Liver (tissue), 9 donors: ENCODE data around the gene STAP2. TPM values are rescaled to one million over a fixed set of nuclear protein-coding genes. Genes with fewer than 3 reads are reported as not detected.

Experiments
- DNase-seq: peaks from one replicate; pipeline ENCODE4 v3.0.0-alpha.2; 2017; ENCODE audit warnings: low spot score
- H3K27ac ChIP-seq, 2 donors: one replicate each; pipeline ENCODE4 v1.7.0; 2013; ENCODE audit warnings: inconsistent platforms in 2 of 2, low read length in 2 of 2, control low read depth in 1 of 2, low read depth in 1 of 2, mild to moderate bottlenecking in 1 of 2
- H3K27me3 ChIP-seq, 4 donors: one replicate each; pipeline versions ENCODE4 v1.6.1 to v1.7.0; 2013; ENCODE audit warnings: low read length in 3 of 4, inconsistent platforms in 1 of 4, mild to moderate bottlenecking in 1 of 4, moderate library complexity in 1 of 4; ENCODE audit not compliant: control insufficient read depth in 4 of 4, insufficient read depth in 4 of 4
- H3K36me3 ChIP-seq, 4 donors: one replicate each; pipeline versions ENCODE4 v1.6.1 to v1.7.0; 2013; ENCODE audit warnings: low read length in 3 of 4, mild to moderate bottlenecking in 3 of 4, low read depth in 1 of 4, moderate library complexity in 1 of 4; ENCODE audit not compliant: control insufficient read depth in 4 of 4, insufficient read depth in 3 of 4
- H3K4me1 ChIP-seq, 4 donors: one replicate each; pipeline versions ENCODE4 v1.6.1 to v1.7.0; 2013; ENCODE audit warnings: low read length in 3 of 4, mild to moderate bottlenecking in 3 of 4, moderate library complexity in 1 of 4; ENCODE audit not compliant: control insufficient read depth in 4 of 4, insufficient read depth in 4 of 4
- H3K4me3 ChIP-seq, 3 donors: one replicate each; pipeline versions ENCODE4 v1.6.1 to v1.7.0; 2013; ENCODE audit warnings: low read length in 3 of 3, control low read depth in 1 of 3, low read depth in 1 of 3, mild to moderate bottlenecking in 1 of 3
- H3K9ac ChIP-seq, 2 donors: one replicate each; pipeline ENCODE4 v1.7.0; 2013; ENCODE audit warnings: low read length in 2 of 2, mild to moderate bottlenecking in 2 of 2, moderate library complexity in 2 of 2, control low read depth in 1 of 2, low read depth in 1 of 2
- H3K9me3 ChIP-seq, 4 donors: one replicate each; pipeline versions ENCODE4 v1.6.1 to v1.7.0; 2013; ENCODE audit warnings: low read length in 3 of 4; ENCODE audit not compliant: control insufficient read depth in 4 of 4
- ATF3 ChIP-seq: IDR thresholded peaks from 2 replicates; pipeline ENCODE4 v1.6.1; 2016; ENCODE audit warnings: antibody characterized with exemption
- EGR1 ChIP-seq, 2 donors: IDR thresholded peaks; 2 replicates each; pipeline ENCODE4 v1.6.1; 2016 to 2018; ENCODE audit warnings: antibody characterized with exemption in 2 of 2, low read depth in 2 of 2
- FOXA1 ChIP-seq: IDR thresholded peaks from 2 replicates; pipeline ENCODE4 v1.6.1; 2016; ENCODE audit warnings: antibody characterized with exemption
- GABPA ChIP-seq, 2 donors: IDR thresholded peaks in 1 of 2; conservative IDR thresholded peaks in 1 of 2; 2 replicates each; pipeline ENCODE4 v1.6.1; 2016; ENCODE audit warnings: antibody characterized with exemption in 2 of 2, mild to moderate bottlenecking in 1 of 2, moderate library complexity in 1 of 2
- HNF4A ChIP-seq, 2 donors: conservative IDR thresholded peaks; 2 replicates each; pipeline ENCODE4 v1.6.1; 2016; ENCODE audit warnings: antibody characterized with exemption in 2 of 2, mild to moderate bottlenecking in 2 of 2
- HNF4G ChIP-seq: IDR thresholded peaks from 2 replicates; pipeline ENCODE4 v1.6.1; 2016; ENCODE audit warnings: antibody characterized with exemption
- JUND ChIP-seq, 2 donors: IDR thresholded peaks; 2 replicates each; pipeline ENCODE4 v1.6.1; 2016; ENCODE audit warnings: antibody characterized with exemption in 2 of 2
- MAX ChIP-seq: IDR thresholded peaks from 2 replicates; pipeline ENCODE4 v1.6.1; 2016; ENCODE audit warnings: antibody characterized with exemption
- NR2F2 ChIP-seq: IDR thresholded peaks from 2 replicates; pipeline ENCODE4 v1.6.1; 2016; ENCODE audit warnings: antibody characterized with exemption
- RAD21 ChIP-seq, 2 donors: IDR thresholded peaks; 2 replicates each; pipeline ENCODE4 v1.6.1; 2016; ENCODE audit warnings: antibody characterized with exemption in 2 of 2, mild to moderate bottlenecking in 2 of 2
- REST ChIP-seq: IDR thresholded peaks from 2 replicates; pipeline ENCODE4 v1.6.1; 2016; ENCODE audit warnings: antibody characterized with exemption, mild to moderate bottlenecking
- RXRA ChIP-seq, 2 donors: IDR thresholded peaks; 2 replicates each; pipeline ENCODE4 v1.6.1; 2017 to 2018; ENCODE audit warnings: antibody characterized with exemption in 2 of 2, mild to moderate bottlenecking in 1 of 2
- SP1 ChIP-seq: IDR thresholded peaks from 2 replicates; pipeline ENCODE4 v1.6.1; 2018; ENCODE audit warnings: antibody characterized with exemption, mild to moderate bottlenecking
- TAF1 ChIP-seq: conservative IDR thresholded peaks from 2 replicates; pipeline ENCODE4 v1.6.1; 2016; ENCODE audit warnings: antibody characterized with exemption, mild to moderate bottlenecking
- YY1 ChIP-seq: IDR thresholded peaks from 2 replicates; pipeline ENCODE4 v1.6.1; 2016; ENCODE audit warnings: antibody characterized with exemption, mild to moderate bottlenecking
- WGBS: extraction: QIAGEN DNeasy Blood & Tissue Kit; methylation state at CpG from one replicate; pipeline ENCODE4 v1.1.7; 2013; 5-methylcytosine and 5-hydroxymethylcytosine counted together
- polyA plus RNA-seq, 2 donors: library from polyadenylated mRNA; stranded (reverse) in 1 of 2; unstranded in 1 of 2; fragments of 200-250 nt in 1 of 2; fragments of >200 nt in 1 of 2; fragmentation: Nextera tagmentation in 1 of 2; extraction: Ambion mirVana in 1 of 2; gene quantifications; one replicate each; pipeline versions ENCODE4 v1.2.1 to v1.2.3, GENCODE V29; 2013 to 2015
- total RNA-seq, 2 donors: library from RNA; depleted of rRNA; stranded (reverse); fragments of >200 nt; gene quantifications; one replicate each; pipeline ENCODE4 v1.2.3, GENCODE V29; 2014
- TF ChIP-seq, protein P1 (sequence below): fragments of 150-350 bp; IDR thresholded peaks from 2 replicates; pipeline ENCODE4 v1.5.1; 2017; ENCODE audit warnings: improper control_type of control experiment, low read depth, low read length; ENCODE audit not compliant: missing input control
- donor health status: healthy.
- donor health status: healthy.
- donor health status: healthy.
- donor health status: healthy.
- donor health status: healthy.

The STAP2 gene, protein sequence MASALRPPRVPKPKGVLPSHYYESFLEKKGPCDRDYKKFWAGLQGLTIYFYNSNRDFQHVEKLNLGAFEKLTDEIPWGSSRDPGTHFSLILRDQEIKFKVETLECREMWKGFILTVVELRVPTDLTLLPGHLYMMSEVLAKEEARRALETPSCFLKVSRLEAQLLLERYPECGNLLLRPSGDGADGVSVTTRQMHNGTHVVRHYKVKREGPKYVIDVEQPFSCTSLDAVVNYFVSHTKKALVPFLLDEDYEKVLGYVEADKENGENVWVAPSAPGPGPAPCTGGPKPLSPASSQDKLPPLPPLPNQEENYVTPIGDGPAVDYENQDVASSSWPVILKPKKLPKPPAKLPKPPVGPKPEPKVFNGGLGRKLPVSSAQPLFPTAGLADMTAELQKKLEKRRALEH
- 10 to 100 TPM in 1 of 2 donors, 1 to 10 TPM in 1; 8.6 to 26.4 TPM for total RNA-seq
- polyA plus RNA-seq = 10 to 100 TPM; 23.6 to 24.5 TPM

GRCh38 chr19:4338441-4339355, at the start of gene STAP2:
STAP2 (minus strand) TSS chr19:4338827; CDS start chr19:4338753, 74 bp downstream.
- Histone ChIP-seq H3K27me3 (no peaks in the 10 kb centered on the region), H3K36me3 (peaks cover 0 to 1% (median 0%) of the 10 kb centered on the region in 4 donors), H3K4me1 (peaks cover 5 to 44% (median 30%) of the 10 kb centered on the region in 4 donors), H3K4me3 (peak within 1 kb of the TSS; percentile 51 to 88 (median 67)), H3K9me3 (no peaks in the 10 kb centered on the region), H3K9ac (peak within 1 kb of the TSS; percentile 19 to 78), H3K27ac (peak within 1 kb of the TSS; percentile 88 to 92)
- DNase-seq = no peak
- WGBS = 20% methylated on average over 27 of the region's 27 CpGs
- TF ChIP-seq JUND (IDR thresholded peaks at IDR 0.05) (no peak), NR2F2 (no peak), FOXA1 (no peak), REST (no peak), ATF3 (no peak), RAD21 (IDR thresholded peaks at IDR 0.05) (peak; percentile 8 to 36), MAX (no peak), RXRA (IDR thresholded peaks at IDR 0.05) (peak; percentile 11 to 38), TAF1 (no peak), YY1 (no peak), GABPA (IDR thresholded peaks at IDR 0.05 in 1 of 2, conservative IDR thresholded peaks at IDR 0.05 in 1 of 2) (no peak), HNF4G (no peak), SP1 (peak; percentile 61), HNF4A (conservative IDR thresholded peaks at IDR 0.05) (peak; percentile 41 to 50), EGR1 (IDR thresholded peaks at IDR 0.05; ENCODE audit: low read depth in 2 of 2) (no peak)
- TF ChIP-seq, protein P1, sequence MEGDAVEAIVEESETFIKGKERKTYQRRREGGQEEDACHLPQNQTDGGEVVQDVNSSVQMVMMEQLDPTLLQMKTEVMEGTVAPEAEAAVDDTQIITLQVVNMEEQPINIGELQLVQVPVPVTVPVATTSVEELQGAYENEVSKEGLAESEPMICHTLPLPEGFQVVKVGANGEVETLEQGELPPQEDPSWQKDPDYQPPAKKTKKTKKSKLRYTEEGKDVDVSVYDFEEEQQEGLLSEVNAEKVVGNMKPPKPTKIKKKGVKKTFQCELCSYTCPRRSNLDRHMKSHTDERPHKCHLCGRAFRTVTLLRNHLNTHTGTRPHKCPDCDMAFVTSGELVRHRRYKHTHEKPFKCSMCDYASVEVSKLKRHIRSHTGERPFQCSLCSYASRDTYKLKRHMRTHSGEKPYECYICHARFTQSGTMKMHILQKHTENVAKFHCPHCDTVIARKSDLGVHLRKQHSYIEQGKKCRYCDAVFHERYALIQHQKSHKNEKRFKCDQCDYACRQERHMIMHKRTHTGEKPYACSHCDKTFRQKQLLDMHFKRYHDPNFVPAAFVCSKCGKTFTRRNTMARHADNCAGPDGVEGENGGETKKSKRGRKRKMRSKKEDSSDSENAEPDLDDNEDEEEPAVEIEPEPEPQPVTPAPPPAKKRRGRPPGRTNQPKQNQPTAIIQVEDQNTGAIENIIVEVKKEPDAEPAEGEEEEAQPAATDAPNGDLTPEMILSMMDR = no peak
